GM23338 (cell line): ENCODE data around the gene SLC9A3. TPM values are rescaled to one million over a fixed set of nuclear protein-coding genes. Genes with fewer than 3 reads are reported as not detected.

Experiments used
- ATAC-seq: fragments of 200-7000 bp; cut with Tn5 transposase; 3 replicates; pipeline ENCODE4 v1.9.1; 2020
- DNase-seq: peaks from one replicate; pipeline ENCODE4 v3.0.0-alpha.2; 2015; ENCODE audit warnings: low spot score
- H2AFZ ChIP-seq: fragments of 200-600 bp; sonication (generic); 2 replicates; pipeline ENCODE4 v1.8.0; 2016; ENCODE audit warnings: antibody characterized with exemption, mild to moderate bottlenecking, moderate library complexity
- H3F3A ChIP-seq: fragments of 200-600 bp; sonication (generic); replicated peaks from 2 replicates; pipeline ENCODE4 v1.8.0; 2017; ENCODE audit warnings: antibody characterized with exemption, mixed run types, low read depth
- H3K27ac ChIP-seq: fragments of 200-600 bp; sonication (generic); 2 replicates; pipeline ENCODE4 v1.6.1; 2016; ENCODE audit warnings: low read depth
- H3K27me3 ChIP-seq: fragments of 200-600 bp; sonication (generic); 2 replicates; pipeline ENCODE4 v1.8.0; 2016; ENCODE audit warnings: mild to moderate bottlenecking, mixed run types, moderate library complexity; ENCODE audit not compliant: insufficient read depth
- H3K36me3 ChIP-seq: fragments of 200-600 bp; sonication (generic); 2 replicates; pipeline ENCODE4 v1.8.0; 2016; ENCODE audit warnings: mild to moderate bottlenecking; ENCODE audit not compliant: insufficient read depth
- H3K4me1 ChIP-seq: fragments of 200-600 bp; sonication (generic); 2 replicates; pipeline ENCODE4 v1.8.0; 2016; ENCODE audit warnings: mild to moderate bottlenecking, moderate library complexity; ENCODE audit not compliant: insufficient read depth
- H3K4me2 ChIP-seq: fragments of 200-600 bp; sonication (generic); 2 replicates; pipeline ENCODE4 v1.7.1; 2017; ENCODE audit warnings: mixed run types
- H3K4me3 ChIP-seq: fragments of 200-600 bp; sonication (generic); 2 replicates; pipeline ENCODE4 v1.6.1; 2016; ENCODE audit warnings: mixed run types
- H3K79me2 ChIP-seq: fragments of 200-600 bp; sonication (generic); replicated peaks from 2 replicates; pipeline ENCODE4 v1.8.0; 2017; ENCODE audit warnings: mild to moderate bottlenecking; ENCODE audit not compliant: insufficient read depth
- H3K9me2 ChIP-seq: fragments of 200-600 bp; sonication (generic); 2 replicates; pipeline ENCODE4 v1.8.0; 2017; ENCODE audit not compliant: insufficient read depth
- H4K20me1 ChIP-seq: fragments of 200-600 bp; sonication (generic); replicated peaks from 2 replicates; pipeline ENCODE4 v1.8.0; 2017; ENCODE audit warnings: mild to moderate bottlenecking; ENCODE audit not compliant: insufficient read depth
- H3K27ac Mint-ChIP-seq: 2 replicates; pipeline ENCODE4 v1.8.0; 2020; ENCODE audit warnings: inconsistent platforms, mild to moderate bottlenecking, moderate library complexity, mixed read lengths
- H3K27me3 Mint-ChIP-seq: 3 replicates; pipeline ENCODE4 v1.8.0; 2022; ENCODE audit warnings: low read depth, mild to moderate bottlenecking, moderate library complexity, mixed read lengths, inconsistent platforms; ENCODE audit not compliant: insufficient read depth, poor library complexity
- H3K36me3 Mint-ChIP-seq: 3 replicates; pipeline ENCODE4 v1.8.0; 2021; ENCODE audit warnings: low read depth, mild to moderate bottlenecking, inconsistent platforms, moderate library complexity, mixed read lengths
- H3K4me1 Mint-ChIP-seq: 3 replicates; pipeline ENCODE4 v1.8.0; 2020; ENCODE audit warnings: mild to moderate bottlenecking, inconsistent platforms, mixed read lengths
- H3K4me3 Mint-ChIP-seq: 3 replicates; pipeline ENCODE4 v1.8.0; 2021; ENCODE audit warnings: moderate library complexity, mild to moderate bottlenecking, inconsistent platforms, mixed read lengths
- H3K9me3 Mint-ChIP-seq: 3 replicates; pipeline ENCODE4 v1.8.0; 2020; ENCODE audit warnings: moderate library complexity, mild to moderate bottlenecking, inconsistent platforms, mixed read lengths
- CREB1 ChIP-seq: fragments of 250-450 bp; sonication (Bioruptor Pico); IDR thresholded peaks from 2 replicates; pipeline ENCODE4 v1.5.0; 2020; ENCODE audit warnings: low read depth, mild to moderate bottlenecking, moderate library complexity
- CTCF ChIP-seq, 2 experiments: fragments of 200-600 bp in 1 of 2; sonication (generic) in 1 of 2; conservative IDR thresholded peaks; 2 replicates each; pipeline versions ENCODE4 v1.5.1 to v1.6.1; 2016 to 2017; ENCODE audit warnings: antibody characterized with exemption in 2 of 2, low read depth in 2 of 2, mild to moderate bottlenecking in 2 of 2, moderate library complexity in 1 of 2
- ETS1 ChIP-seq: IDR thresholded peaks from 2 replicates; pipeline ENCODE4 v1.6.1; 2016; ENCODE audit warnings: antibody characterized with exemption
- EZH2 ChIP-seq: fragments of 200-600 bp; sonication (generic); IDR thresholded peaks from one replicate; pipeline ENCODE4 v1.8.0; 2017; ENCODE audit warnings: antibody characterized with exemption, mild to moderate bottlenecking, low read depth; ENCODE audit not compliant: unreplicated experiment
- EZH2phosphoT487 ChIP-seq: fragments of 200-600 bp; sonication (generic); IDR thresholded peaks from one replicate; pipeline ENCODE4 v1.8.1; 2018; ENCODE audit warnings: antibody characterized with exemption; ENCODE audit not compliant: unreplicated experiment
- JUNB ChIP-seq: IDR thresholded peaks from one replicate; pipeline ENCODE4 v1.6.1; 2016; ENCODE audit warnings: antibody characterized with exemption; ENCODE audit not compliant: unreplicated experiment
- NANOG ChIP-seq: IDR thresholded peaks from 2 replicates; pipeline ENCODE4 v1.6.1; 2016; ENCODE audit warnings: antibody characterized with exemption, borderline replicate concordance
- POLR2AphosphoS5 ChIP-seq: IDR thresholded peaks from 2 replicates; pipeline ENCODE4 v1.6.1; 2016; ENCODE audit warnings: antibody characterized with exemption, low read depth
- REST ChIP-seq: IDR thresholded peaks from one replicate; pipeline ENCODE4 v1.6.1; 2018; ENCODE audit warnings: antibody characterized with exemption; ENCODE audit not compliant: unreplicated experiment
- STAT1 ChIP-seq: IDR thresholded peaks from one replicate; pipeline ENCODE4 v1.6.1; 2016; ENCODE audit warnings: antibody characterized with exemption; ENCODE audit not compliant: unreplicated experiment
- ZNF114 ChIP-seq: fragments of 250-450 bp; sonication (Bioruptor Pico); IDR thresholded peaks from 2 replicates; pipeline ENCODE4 v1.5.0; 2020; ENCODE audit warnings: mild to moderate bottlenecking, moderate library complexity
- ZNF331 ChIP-seq: fragments of 250-450 bp; sonication (Bioruptor Pico); IDR thresholded peaks from 2 replicates; pipeline ENCODE4 v1.5.0; 2020; ENCODE audit warnings: low read depth, mild to moderate bottlenecking, moderate library complexity
- ZNF462 ChIP-seq: fragments of 250-450 bp; sonication (Bioruptor Pico); IDR thresholded peaks from 2 replicates; pipeline ENCODE4 v1.5.0; 2020; ENCODE audit warnings: mild to moderate bottlenecking, moderate library complexity
- polyA plus RNA-seq: library from polyadenylated mRNA; unstranded; fragments of >200 nt; fragmentation: Nextera tagmentation; extraction: Ambion mirVana; gene quantifications from 2 replicates; pipeline ENCODE4 v1.2.1, GENCODE V29; 2016
- total RNA-seq: library from RNA; depleted of rRNA; stranded (reverse); fragments of >200 nt; shearing (Covaris generic); gene quantifications from 2 replicates; pipeline ENCODE4 v1.2.3, GENCODE V29; 2014

The SLC9A3 gene
- total and polyA plus RNA-seq, 2 experiments from 2014 or later = 0.39 to 3.1 TPM

GRCh38 chr5:482021-482420 is 42.2 kb downstream of the SLC9A3 start:
- no peaks in the 10 kb centered on the region for H3K36me3 Mint-ChIP-seq
- no peaks in the 10 kb centered on the region for H3K4me1 ChIP-seq
- H3K4me3 Mint-ChIP-seq = no peak overlapping the region
- H3K4me3 ChIP-seq = no peak overlapping the region
- no peaks in the 10 kb centered on the region for H3K36me3 ChIP-seq
- H3K27me3 ChIP-seq = no peaks in the 10 kb centered on the region
- no peaks in the 10 kb centered on the region for H3K79me2 ChIP-seq
- H3K9me2 ChIP-seq = no peaks in the 10 kb centered on the region
- no peak overlapping the region for H2AFZ ChIP-seq
- no peak overlapping the region for H3K4me2 ChIP-seq
- H3K4me1 Mint-ChIP-seq = no peaks in the 10 kb centered on the region
- TF ChIP-seq EZH2phosphoT487 = no peak
- TF ChIP-seq ZNF114 = no peak
- no peak for TF ChIP-seq ZNF462 (CRISPR knock-in tag)
- no peak for TF ChIP-seq NANOG
- TF ChIP-seq REST = no peak
- TF ChIP-seq STAT1 = no peak
- no peak for TF ChIP-seq CREB1
- TF ChIP-seq ETS1 = no peak
- TF ChIP-seq EZH2 = no peak
- no peak for TF ChIP-seq ZNF331 (CRISPR knock-in tag)
- TF ChIP-seq POLR2AphosphoS5 = no peak
- TF ChIP-seq JUNB = no peak
- TF ChIP-seq CTCF (conservative IDR thresholded peaks at IDR 0.05; ENCODE audit: low read depth in 2 of 2) = no peak
- H3K27ac Mint-ChIP-seq = no peak overlapping the region
- H3F3A ChIP-seq = no peaks in the 10 kb centered on the region
- peaks cover 12% of the 10 kb centered on the region for H3K27me3 Mint-ChIP-seq
- no peaks in the 10 kb centered on the region for H4K20me1 ChIP-seq
- no peaks in the 10 kb centered on the region for H3K9me3 Mint-ChIP-seq
- H3K27ac ChIP-seq = no peak overlapping the region
- DNase-seq (no peak), ATAC-seq (no peak)
